Measurements from ENCODE around the gene NFKBIZ.
"Not testable (repeated sequence)": the region's sequence is repeated elsewhere in the genome, so short reads cannot be mapped to it uniquely, and the experiment has no call there.

DNA sequence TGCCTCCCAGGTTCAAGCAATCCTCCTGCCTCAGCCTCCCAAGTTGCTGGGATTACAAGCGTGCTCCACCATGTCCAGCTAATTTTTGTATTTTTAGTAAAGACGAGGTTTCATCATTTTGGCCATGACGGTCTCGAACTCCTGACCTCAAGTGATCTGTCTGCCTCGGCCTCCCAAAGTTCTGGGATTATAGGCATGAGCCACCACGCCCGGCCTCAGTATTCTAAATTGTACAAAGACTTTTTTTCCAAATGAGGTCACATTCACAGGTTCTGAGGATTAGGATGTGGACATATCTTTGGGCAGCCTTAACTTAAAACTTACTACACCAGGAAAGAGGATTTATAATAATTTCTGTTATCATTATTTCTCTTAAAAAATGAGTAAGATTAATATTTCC lies 15.6 kb downstream of the NFKBIZ start:
- TF ChIP-seq POLR2AphosphoS5 (IDR thresholded peaks at IDR 0.05; ENCODE audit: insufficient read depth, low read depth, low read length); POLR2A (IDR thresholded peaks at IDR 0.05; ENCODE audit: low read depth, low read length); CTCF (IDR thresholded peaks at IDR 0.05; ENCODE audit: extremely low read depth in 1 of 2, insufficient read depth in 1 of 2, low read depth in 1 of 2, low read length in 2 of 2); EZH2 (IDR thresholded peaks at IDR 0.05; ENCODE audit: borderline replicate concordance, low read depth, low read length, severe bottlenecking); MAX (IDR thresholded peaks at IDR 0.05; ENCODE audit: insufficient read depth, insufficient read length): not testable (repeated sequence)
